ENCODE results near the gene B3GNT5.
"Not testable (repeated sequence)": the region's sequence is repeated elsewhere in the genome, so short reads cannot be mapped to it uniquely, and the experiment has no call there.

B3GNT5 gene

DNA sequence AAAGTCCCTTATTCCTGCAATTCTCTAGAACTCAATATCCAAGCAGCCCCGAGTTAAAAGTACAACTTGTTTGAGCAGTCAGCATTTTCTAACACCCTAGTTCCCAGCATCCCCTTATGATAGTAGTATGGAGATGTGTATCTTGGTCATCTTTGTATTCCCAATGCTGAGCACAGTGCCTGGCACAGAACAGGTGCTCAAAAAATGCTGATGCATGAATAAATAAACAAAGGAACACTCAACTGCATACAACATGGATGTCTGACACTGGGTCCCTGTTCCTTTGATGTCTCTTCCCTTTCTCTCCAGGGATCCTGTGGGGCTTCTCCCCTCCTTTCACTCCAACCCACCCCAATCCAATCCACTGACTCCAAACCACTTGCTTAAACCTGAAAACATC is 23.9 kb upstream of the B3GNT5 start:
- no peak overlapping the region for H3K4me3 ChIP-seq (ENCODE audit: low read depth, low read length)
- DNase-seq (ENCODE audit: low read depth), result no peak
- TF ChIP-seq, protein P1, sequence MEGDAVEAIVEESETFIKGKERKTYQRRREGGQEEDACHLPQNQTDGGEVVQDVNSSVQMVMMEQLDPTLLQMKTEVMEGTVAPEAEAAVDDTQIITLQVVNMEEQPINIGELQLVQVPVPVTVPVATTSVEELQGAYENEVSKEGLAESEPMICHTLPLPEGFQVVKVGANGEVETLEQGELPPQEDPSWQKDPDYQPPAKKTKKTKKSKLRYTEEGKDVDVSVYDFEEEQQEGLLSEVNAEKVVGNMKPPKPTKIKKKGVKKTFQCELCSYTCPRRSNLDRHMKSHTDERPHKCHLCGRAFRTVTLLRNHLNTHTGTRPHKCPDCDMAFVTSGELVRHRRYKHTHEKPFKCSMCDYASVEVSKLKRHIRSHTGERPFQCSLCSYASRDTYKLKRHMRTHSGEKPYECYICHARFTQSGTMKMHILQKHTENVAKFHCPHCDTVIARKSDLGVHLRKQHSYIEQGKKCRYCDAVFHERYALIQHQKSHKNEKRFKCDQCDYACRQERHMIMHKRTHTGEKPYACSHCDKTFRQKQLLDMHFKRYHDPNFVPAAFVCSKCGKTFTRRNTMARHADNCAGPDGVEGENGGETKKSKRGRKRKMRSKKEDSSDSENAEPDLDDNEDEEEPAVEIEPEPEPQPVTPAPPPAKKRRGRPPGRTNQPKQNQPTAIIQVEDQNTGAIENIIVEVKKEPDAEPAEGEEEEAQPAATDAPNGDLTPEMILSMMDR (IDR thresholded peaks at IDR 0.05; ENCODE audit: low read depth, low read length, missing control alignments), result no peak

DNA sequence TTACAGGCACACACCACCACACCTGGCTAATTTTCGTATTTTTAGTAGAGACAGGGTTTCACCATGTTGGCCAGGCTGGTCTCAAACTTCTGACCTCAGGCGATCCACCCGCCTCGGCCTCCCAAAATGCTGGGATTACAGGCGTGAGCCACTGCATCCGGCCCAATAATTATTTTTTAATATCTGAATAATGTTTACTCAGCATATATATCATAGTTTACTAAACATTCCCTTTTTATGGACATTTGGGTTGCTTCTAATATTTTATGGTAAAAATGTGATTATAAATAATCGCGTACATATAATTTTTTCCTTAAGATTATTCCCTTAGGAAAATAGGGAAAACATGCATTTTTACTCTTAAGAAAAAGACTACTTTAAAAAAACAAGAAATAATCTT is 22.8 kb upstream of the B3GNT5 start:
- not testable (repeated sequence) for H3K4me3 ChIP-seq (ENCODE audit: low read depth, low read length); DNase-seq (ENCODE audit: low read depth)

DNA sequence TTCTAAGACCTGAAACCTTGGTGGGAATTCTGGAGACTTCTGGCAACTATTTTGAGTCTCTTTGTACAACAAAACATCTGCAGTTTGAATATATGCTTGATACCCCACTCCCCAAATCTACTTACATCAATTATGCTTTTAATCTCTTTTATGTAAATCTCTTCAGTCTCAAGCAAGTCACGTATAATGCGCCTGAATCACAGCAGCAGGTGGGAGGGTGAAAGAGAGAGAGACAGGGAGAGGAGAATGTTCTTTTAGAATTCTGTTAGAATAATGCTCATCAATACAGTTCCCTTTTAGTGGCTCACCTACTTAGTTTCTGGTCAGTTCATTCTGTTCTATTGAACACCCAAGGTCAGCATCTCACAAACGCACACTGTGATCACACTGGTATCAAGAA is 22.2 kb upstream of the B3GNT5 start:
- no peak for DNase-seq (ENCODE audit: low read depth)
- H3K4me3 ChIP-seq (ENCODE audit: low read depth, low read length), result no peak overlapping the region
- TF ChIP-seq, protein P1 (IDR thresholded peaks at IDR 0.05; ENCODE audit: low read depth, low read length, missing control alignments), result no peak

DNA sequence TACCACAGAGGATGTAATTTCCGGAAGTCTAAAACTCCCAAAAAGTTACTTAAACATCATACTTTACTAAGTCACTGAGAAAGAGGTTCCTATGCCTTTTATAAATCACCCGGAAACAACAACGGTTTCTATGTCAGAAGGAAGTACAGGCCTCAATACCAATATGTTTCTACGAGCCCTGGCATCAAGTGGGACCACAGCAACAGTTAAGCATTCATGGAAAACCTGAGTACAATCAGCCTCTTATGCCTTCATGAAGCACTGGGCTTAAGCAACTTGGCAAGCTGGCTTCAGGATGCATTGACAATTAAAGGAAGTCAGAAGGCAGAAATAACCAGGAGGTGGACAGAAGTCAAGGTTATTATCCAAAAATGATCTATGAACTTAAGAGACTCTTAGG is 19.1 kb upstream of the B3GNT5 start:
- DNase-seq (ENCODE audit: low read depth), result no peak

GRCh38 chr3:183239046-183239445 is 14.0 kb upstream of the B3GNT5 start:
- no peak for DNase-seq (ENCODE audit: low read depth)
- no peak overlapping the region for H3K4me3 ChIP-seq (ENCODE audit: low read depth, low read length)
- TF ChIP-seq, protein P1 (IDR thresholded peaks at IDR 0.05; ENCODE audit: low read depth, low read length, missing control alignments), result no peak

More for the DNA sequence above, 19.1 kb upstream of the B3GNT5 start:
- H3K4me3 ChIP-seq (ENCODE audit: low read depth, low read length), result no peak overlapping the region
- TF ChIP-seq, protein P1 (IDR thresholded peaks at IDR 0.05; ENCODE audit: low read depth, low read length, missing control alignments), result no peak

GRCh38 chr3:183242431-183242830 is 10.6 kb upstream of the B3GNT5 start:
- TF ChIP-seq, protein P1 (IDR thresholded peaks at IDR 0.05; ENCODE audit: low read depth, low read length, missing control alignments), result no peak
- DNase-seq (ENCODE audit: low read depth), result no peak
- H3K4me3 ChIP-seq (ENCODE audit: low read depth, low read length), result no peak overlapping the region

DNA sequence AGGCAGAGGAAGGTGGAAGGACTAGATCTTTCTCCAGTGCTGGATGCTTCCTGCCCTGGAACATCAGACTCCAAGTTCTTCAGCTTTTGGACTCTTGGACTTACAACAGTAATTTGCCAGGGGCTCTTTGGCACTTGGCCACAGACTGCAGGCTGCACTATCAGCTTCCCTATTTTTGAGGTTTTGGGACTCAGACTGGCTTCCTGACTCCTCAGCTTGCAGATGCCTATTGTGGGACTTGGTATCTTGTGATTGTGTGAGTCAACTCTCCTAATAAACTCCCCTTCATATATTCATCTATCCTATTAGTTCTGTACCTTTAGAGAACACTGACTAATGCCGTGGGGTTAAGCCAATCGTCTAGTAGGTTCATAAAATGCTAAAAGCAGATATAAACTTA is 8.8 kb upstream of the B3GNT5 start:
- DNase-seq (ENCODE audit: low read depth), result no peak
- no peak overlapping the region for H3K4me3 ChIP-seq (ENCODE audit: low read depth, low read length)
- TF ChIP-seq, protein P1 (IDR thresholded peaks at IDR 0.05; ENCODE audit: low read depth, low read length, missing control alignments), result no peak

Data from GM12864 (cell line).